ENCODE measurements around the gene ICE1. TPM values are rescaled to one million over a fixed set of nuclear protein-coding genes. Genes with fewer than 3 reads are reported as not detected.

Gene ICE1, protein sequence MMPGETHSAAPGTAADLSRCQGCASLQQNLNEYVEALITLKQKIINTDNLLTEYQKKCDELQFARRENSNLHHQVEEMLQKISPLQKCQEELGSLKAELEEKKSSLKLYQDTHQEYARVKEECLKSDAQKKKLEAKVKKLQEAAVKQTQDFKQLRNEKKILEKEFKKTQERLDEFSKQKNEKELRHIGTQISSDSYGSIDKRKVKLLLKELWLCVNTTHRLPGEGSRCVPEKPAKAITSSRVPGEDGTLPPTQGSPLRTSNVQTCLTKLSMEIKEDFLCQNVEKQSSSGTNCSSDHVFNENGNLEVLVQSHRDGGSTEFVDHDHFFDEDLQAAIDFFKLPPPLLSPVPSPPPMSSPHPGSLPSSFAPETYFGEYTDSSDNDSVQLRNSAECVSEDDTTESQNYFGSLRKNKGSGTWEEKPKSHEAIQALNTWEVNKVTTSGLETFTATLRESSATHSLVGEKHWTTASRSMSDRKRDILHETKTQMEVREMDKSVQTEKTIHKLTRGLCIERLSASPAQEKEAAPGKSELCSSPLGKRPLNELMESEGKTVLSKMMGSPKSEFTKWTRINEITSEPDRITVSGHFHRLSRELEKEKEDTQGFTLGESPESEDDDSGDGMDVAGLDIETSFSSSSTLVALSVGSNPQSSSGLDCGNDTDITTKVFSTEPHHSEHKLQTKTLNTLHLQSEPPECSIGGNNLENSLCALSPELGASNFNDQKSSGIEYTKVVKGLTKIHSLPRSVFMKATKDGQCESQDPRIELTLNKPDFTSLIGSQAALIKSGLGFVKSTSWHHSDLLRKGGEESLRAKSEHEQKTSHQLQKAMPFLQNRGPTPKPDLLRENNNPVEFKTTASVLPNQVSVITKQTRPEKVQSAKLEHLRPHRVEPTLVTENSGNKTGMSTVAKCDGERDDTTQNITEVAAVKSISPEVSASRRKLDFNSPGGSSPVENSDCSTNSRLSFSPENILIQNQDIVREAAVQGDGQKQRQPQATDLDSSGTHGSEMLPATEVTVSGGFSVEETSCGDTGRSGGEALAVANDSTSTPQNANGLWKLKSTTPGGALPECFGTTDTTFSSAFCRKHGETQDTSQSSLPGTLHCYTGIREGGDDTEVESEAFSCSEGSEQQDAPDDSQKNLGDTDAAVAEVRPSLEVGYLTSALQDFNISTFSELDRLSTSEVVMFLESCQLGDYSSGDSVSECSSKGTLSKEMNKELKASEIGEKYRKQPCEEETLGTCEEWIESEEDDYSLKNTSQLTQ (N-terminal part only)
- 10 to 100 TPM; 21.0 to 25.9 TPM for total RNA-seq

DNA sequence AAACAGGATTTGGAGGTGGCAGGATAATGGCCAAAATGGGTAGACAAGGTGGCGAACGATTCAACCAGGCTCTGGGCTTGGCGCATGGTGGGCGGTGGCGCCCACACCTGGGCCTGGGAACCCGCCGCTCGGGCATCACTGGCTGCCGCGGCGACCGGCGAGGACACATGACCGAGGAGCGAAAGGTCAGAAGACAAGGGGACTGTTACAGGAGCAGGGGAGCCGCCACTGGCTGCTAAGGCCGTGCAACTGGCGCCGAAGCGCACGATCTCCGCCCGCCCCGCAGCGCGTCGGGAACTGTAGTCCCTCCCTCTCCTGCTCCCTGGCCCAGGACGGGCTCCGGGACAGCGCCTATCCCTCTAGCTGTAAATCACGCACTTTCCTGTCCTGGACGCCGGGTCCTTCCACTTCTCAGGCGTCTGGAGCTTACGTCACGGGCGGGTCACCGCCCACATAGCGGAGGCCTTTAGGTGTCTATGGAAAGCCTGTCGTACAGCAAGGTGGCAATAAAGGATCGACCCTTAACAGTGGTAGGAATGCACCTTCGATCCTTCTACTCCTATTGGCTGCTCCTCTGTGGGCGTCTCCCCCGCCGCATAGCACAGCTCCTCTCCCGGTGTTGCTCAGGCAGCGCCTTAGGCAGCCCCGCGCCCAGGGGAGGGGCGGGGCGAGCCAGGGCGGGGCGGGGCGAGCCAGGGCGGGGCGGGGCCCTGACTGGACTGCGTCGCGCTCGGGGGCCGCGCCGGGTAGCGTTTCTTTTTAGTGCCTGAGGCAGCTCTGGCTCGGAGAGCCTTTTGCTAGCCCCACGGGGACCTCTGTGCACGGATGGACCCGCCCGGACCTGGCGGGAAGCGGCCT, at the start of gene ICE1:
ICE1 (plus strand) TSS at position 717 of the 858 bp plus-strand sequence. CDS start 239 bp downstream, outside the sequence.
- Histone ChIP-seq H3K4me1 (replicated peaks) (peaks cover 5% of the 10 kb centered on the region), H3K27ac (peak within 1 kb of the TSS; percentile 96 to 98), H3K27me3 (replicated peaks; ENCODE audit: insufficient read depth) (no peaks in the 10 kb centered on the region), H3K36me3 (no peaks in the 10 kb centered on the region), H3K9me3 (no peaks in the 10 kb centered on the region), H3K4me3 (peak within 1 kb of the TSS; percentile 96 to 98)
- intact Hi-C loops (cut with DNase I), result loop anchor here (5.0 kb wide), 1 partner anchor 1210 kb away; the partner anchor contains the start of genes NSUN2 and SRD5A1
- WGBS, result under 1% methylated on average over 49 of the region's 71 CpGs
- TF ChIP-seq, protein P1, sequence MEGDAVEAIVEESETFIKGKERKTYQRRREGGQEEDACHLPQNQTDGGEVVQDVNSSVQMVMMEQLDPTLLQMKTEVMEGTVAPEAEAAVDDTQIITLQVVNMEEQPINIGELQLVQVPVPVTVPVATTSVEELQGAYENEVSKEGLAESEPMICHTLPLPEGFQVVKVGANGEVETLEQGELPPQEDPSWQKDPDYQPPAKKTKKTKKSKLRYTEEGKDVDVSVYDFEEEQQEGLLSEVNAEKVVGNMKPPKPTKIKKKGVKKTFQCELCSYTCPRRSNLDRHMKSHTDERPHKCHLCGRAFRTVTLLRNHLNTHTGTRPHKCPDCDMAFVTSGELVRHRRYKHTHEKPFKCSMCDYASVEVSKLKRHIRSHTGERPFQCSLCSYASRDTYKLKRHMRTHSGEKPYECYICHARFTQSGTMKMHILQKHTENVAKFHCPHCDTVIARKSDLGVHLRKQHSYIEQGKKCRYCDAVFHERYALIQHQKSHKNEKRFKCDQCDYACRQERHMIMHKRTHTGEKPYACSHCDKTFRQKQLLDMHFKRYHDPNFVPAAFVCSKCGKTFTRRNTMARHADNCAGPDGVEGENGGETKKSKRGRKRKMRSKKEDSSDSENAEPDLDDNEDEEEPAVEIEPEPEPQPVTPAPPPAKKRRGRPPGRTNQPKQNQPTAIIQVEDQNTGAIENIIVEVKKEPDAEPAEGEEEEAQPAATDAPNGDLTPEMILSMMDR (IDR thresholded peaks at IDR 0.05), result no peak
- peak; percentile 68 for TF ChIP-seq POLR2A (IDR thresholded peaks at IDR 0.05)
- TF ChIP-seq POLR2AphosphoS5 (IDR thresholded peaks at IDR 0.05), result peak; percentile 97
- peak; percentile 97 for DNase-seq (ENCODE audit: low spot score)

DNA sequence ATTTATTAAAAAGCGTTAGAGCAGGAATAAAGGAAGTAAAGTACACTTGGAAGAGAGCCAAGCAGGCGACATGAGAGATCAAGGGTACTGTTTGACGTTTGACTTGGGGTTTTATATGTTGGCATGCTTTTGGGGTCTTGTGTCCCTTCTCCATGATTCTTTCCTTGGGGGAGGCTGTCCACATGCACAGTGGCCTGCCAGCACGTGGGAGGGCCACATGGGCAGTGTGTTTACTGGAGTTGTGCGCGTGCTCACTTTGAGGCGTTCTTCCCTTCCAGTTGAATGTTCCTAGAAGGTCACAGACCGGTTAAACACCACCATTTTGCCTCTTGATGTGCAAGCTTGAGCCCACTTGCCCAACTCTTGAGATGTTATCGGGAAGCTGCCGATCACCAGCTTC, 49.5 kb upstream of the ICE1 start:
- Histone ChIP-seq H3K27ac (no peak overlapping the region), H3K9me3 (no peaks in the 10 kb centered on the region), H3K36me3 (no peaks in the 10 kb centered on the region), H3K27me3 (replicated peaks; ENCODE audit: insufficient read depth) (no peaks in the 10 kb centered on the region), H3K4me3 (no peak overlapping the region), H3K4me1 (replicated peaks) (no peaks in the 10 kb centered on the region)
- intact Hi-C loops (cut with DNase I), result no loop called here
- DNase-seq (ENCODE audit: low spot score), result no peak
- 76% methylated on average over 10 of the region's 10 CpGs for WGBS
- no peak for TF ChIP-seq POLR2AphosphoS5 (IDR thresholded peaks at IDR 0.05)
- TF ChIP-seq POLR2A (IDR thresholded peaks at IDR 0.05), result no peak

DNA sequence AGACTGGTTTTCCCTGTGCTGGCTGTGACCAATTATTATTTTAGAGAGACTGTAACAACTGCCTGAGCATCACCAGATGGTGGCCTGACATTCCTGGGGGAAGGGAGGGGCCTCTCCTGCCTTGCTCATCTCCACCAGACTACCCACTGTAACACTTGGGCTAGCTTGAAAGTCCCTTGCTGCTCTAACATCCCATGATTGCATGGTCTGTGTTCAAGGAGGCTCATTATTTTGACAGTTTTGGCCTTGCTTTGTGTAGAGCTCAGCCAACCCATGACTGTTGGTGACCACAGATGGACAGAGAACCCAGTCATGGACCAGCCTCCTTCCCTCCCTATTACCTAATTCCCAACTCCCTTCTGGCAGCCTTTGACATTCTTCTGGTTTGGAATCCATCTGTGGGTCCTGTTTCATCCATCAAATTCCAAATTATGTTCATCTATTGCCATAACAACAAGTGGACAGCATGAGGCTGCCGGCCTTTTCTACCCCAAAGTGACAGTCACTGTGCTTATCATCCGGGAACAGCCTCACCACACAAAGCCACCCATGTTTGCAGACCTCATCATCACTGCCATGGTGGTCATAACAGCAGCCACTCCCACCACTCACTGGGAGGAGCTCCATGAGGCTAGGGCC, 49.0 kb upstream of the ICE1 start:
- Histone ChIP-seq H3K4me3 (no peak overlapping the region), H3K4me1 (replicated peaks) (no peaks in the 10 kb centered on the region), H3K27me3 (replicated peaks; ENCODE audit: insufficient read depth) (no peaks in the 10 kb centered on the region), H3K36me3 (no peaks in the 10 kb centered on the region), H3K9me3 (no peaks in the 10 kb centered on the region), H3K27ac (no peak overlapping the region)
- 100% methylated on average over 2 of the region's 2 CpGs for WGBS
- intact Hi-C loops (cut with DNase I), result no loop called here
- TF ChIP-seq POLR2A (IDR thresholded peaks at IDR 0.05), result no peak
- TF ChIP-seq, protein P1 (IDR thresholded peaks at IDR 0.05), result no peak
- TF ChIP-seq POLR2AphosphoS5 (IDR thresholded peaks at IDR 0.05), result no peak
- no peak for DNase-seq (ENCODE audit: low spot score)

DNA sequence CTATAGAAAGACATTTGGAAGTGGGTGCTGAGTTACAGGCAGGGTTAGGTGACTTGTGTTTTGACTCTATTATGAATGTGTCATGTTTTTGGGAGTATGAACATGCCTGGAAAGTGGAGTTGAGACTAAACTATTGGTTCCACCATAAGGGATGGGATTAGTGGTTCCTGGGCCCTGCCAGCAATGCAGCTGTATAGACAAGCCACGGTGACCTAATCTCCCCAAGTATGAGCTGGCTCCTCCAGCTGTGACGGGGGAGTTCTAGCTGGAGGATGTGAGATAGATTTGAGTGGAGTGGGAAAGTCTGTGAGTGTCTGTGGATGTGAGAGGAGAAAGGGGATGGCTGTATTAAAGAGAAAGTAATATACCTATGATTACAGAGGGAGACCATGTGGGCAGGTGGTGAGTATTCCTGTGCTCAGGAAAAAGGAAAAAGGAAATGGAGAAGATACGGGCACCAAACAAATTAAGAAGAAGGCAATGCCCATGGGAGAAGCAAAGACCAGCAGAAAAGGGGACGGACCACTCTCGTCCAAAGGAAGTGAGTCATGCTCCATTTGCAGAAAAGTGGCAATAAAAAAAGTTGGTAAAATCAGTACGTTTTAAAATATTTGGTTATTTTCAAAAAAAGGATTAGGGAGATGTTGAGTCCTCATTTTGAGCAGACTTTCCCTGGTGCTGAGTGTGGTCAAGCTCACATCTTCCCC, 48.3 kb upstream of the ICE1 start:
- no peak for DNase-seq (ENCODE audit: low spot score)
- WGBS, result 69% methylated on average over 6 of the region's 6 CpGs
- no peak for TF ChIP-seq POLR2AphosphoS5 (IDR thresholded peaks at IDR 0.05)
- TF ChIP-seq, protein P1 (IDR thresholded peaks at IDR 0.05), result no peak
- no peak for TF ChIP-seq POLR2A (IDR thresholded peaks at IDR 0.05)
- H3K4me1 ChIP-seq (replicated peaks), result no peaks in the 10 kb centered on the region
- no peak overlapping the region for H3K4me3 ChIP-seq
- no peaks in the 10 kb centered on the region for H3K9me3 ChIP-seq
- no peaks in the 10 kb centered on the region for H3K36me3 ChIP-seq
- intact Hi-C loops (cut with DNase I), result no loop called here
- H3K27ac ChIP-seq, result no peak overlapping the region
- H3K27me3 ChIP-seq (replicated peaks; ENCODE audit: insufficient read depth), result no peaks in the 10 kb centered on the region
